Breast epithelium (tissue), 4 donors: Measurements from ENCODE around the gene LPGAT1. TPM values are rescaled to one million over a fixed set of nuclear protein-coding genes. Genes with fewer than 3 reads are reported as not detected.

Source experiments
- DNase-seq, 2 donors: peaks; one replicate each; pipeline ENCODE4 v3.0.0-alpha.2; 2019; ENCODE audit warnings: low spot score in 2 of 2
- H3K27ac ChIP-seq, 2 donors: fragments of 200-600 bp; sonication (generic) in 1 of 2; one replicate each; pipeline ENCODE4 v1.5.1; 2016 to 2019; ENCODE audit warnings: mild to moderate bottlenecking in 1 of 2
- H3K27me3 ChIP-seq, 2 donors: fragments of 200-600 bp; sonication (generic) in 1 of 2; one replicate each; pipeline versions ENCODE4 v1.5.1 to v1.6.0; 2017 to 2019; ENCODE audit warnings: control low read depth in 1 of 2, mild to moderate bottlenecking in 1 of 2
- H3K36me3 ChIP-seq: fragments of 200-600 bp; one replicate; pipeline ENCODE4 v1.5.1; 2019
- H3K4me1 ChIP-seq, 2 donors: fragments of 200-600 bp; sonication (generic); one replicate each; pipeline ENCODE4 v1.5.1; 2016 to 2019; ENCODE audit warnings: control low read depth in 1 of 2
- H3K4me3 ChIP-seq, 3 donors: fragments of 200-600 bp; sonication (generic); 1 replicate in 2 of 3; 2 replicates in 1 of 3; pipeline ENCODE4 v1.5.1; 2016 to 2019; ENCODE audit warnings: mild to moderate bottlenecking in 3 of 3, moderate library complexity in 2 of 3
- H3K9me3 ChIP-seq, 2 donors: fragments of 200-600 bp; sonication (generic) in 1 of 2; one replicate each; pipeline ENCODE4 v1.5.1; 2016 to 2019; ENCODE audit warnings: control low read depth in 1 of 2
- POLR2A ChIP-seq: fragments of 450-650 bp; IDR thresholded peaks from one replicate; pipeline ENCODE4 v1.6.1; 2016; ENCODE audit warnings: antibody characterized with exemption, mild to moderate bottlenecking, moderate library complexity
- POLR2AphosphoS5 ChIP-seq, 3 donors: sonication (generic); formaldehyde crosslinking; IDR thresholded peaks; one replicate each; pipeline ENCODE4 v1.6.1; 2017; ENCODE audit warnings: antibody characterized with exemption in 3 of 3
- intact Hi-C: fragments of 100-400 bp; cut with DNase I; formaldehyde crosslinking; loops from one replicate; pipeline ENCODE4 v1.15.1; 2023; ENCODE audit warnings: low total_unique reads
- total RNA-seq, 3 donors: library from RNA; depleted of rRNA; stranded (reverse); fragments of >200 nt; gene quantifications; one replicate each; pipeline ENCODE4 v1.1.0, GENCODE V29; 2016
- TF ChIP-seq, protein P1 (sequence below), 3 donors: fragments of 450-650 bp; IDR thresholded peaks; one replicate each; pipeline ENCODE4 v1.5.1; 2016 to 2017; ENCODE audit warnings: antibody characterized with exemption in 3 of 3, mild to moderate bottlenecking in 3 of 3, moderate library complexity in 3 of 3

LPGAT1 gene
- total RNA-seq, 3 donors from 2014 or later, result 39.0 to 61.1 (median 43.5) TPM

DNA sequence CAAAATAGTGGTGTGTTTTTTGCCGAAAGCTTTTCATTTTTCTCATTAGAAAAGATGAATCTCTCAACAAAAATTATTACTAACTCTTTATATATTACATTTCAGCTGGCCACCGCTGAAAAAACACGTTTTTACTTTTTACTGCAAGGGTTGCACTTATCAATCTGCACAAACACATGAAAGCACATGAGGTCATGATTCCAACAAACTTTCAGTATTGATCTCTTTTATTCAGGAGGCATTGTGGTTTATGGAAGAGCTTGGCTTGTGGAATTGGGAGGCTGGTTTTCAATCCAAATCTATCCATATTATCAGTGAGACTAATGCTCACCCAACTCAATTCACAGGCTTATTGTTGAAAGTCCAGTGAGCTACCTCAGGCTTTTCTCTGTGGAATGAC lies 20.6 kb upstream of the LPGAT1 start:
- Histone ChIP-seq H3K4me1 (no peaks in the 10 kb centered on the region), H3K9me3 (no peaks in the 10 kb centered on the region), H3K4me3 (no peak overlapping the region), H3K27me3 (no peaks in the 10 kb centered on the region), H3K27ac (no peak overlapping the region), H3K36me3 (no peaks in the 10 kb centered on the region)
- no peak for TF ChIP-seq POLR2A
- no peak for TF ChIP-seq POLR2AphosphoS5 (IDR thresholded peaks at IDR 0.05)
- TF ChIP-seq, protein P1, sequence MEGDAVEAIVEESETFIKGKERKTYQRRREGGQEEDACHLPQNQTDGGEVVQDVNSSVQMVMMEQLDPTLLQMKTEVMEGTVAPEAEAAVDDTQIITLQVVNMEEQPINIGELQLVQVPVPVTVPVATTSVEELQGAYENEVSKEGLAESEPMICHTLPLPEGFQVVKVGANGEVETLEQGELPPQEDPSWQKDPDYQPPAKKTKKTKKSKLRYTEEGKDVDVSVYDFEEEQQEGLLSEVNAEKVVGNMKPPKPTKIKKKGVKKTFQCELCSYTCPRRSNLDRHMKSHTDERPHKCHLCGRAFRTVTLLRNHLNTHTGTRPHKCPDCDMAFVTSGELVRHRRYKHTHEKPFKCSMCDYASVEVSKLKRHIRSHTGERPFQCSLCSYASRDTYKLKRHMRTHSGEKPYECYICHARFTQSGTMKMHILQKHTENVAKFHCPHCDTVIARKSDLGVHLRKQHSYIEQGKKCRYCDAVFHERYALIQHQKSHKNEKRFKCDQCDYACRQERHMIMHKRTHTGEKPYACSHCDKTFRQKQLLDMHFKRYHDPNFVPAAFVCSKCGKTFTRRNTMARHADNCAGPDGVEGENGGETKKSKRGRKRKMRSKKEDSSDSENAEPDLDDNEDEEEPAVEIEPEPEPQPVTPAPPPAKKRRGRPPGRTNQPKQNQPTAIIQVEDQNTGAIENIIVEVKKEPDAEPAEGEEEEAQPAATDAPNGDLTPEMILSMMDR (IDR thresholded peaks at IDR 0.05), result no peak
- intact Hi-C loops, result no loop called here
- no peak for DNase-seq

DNA sequence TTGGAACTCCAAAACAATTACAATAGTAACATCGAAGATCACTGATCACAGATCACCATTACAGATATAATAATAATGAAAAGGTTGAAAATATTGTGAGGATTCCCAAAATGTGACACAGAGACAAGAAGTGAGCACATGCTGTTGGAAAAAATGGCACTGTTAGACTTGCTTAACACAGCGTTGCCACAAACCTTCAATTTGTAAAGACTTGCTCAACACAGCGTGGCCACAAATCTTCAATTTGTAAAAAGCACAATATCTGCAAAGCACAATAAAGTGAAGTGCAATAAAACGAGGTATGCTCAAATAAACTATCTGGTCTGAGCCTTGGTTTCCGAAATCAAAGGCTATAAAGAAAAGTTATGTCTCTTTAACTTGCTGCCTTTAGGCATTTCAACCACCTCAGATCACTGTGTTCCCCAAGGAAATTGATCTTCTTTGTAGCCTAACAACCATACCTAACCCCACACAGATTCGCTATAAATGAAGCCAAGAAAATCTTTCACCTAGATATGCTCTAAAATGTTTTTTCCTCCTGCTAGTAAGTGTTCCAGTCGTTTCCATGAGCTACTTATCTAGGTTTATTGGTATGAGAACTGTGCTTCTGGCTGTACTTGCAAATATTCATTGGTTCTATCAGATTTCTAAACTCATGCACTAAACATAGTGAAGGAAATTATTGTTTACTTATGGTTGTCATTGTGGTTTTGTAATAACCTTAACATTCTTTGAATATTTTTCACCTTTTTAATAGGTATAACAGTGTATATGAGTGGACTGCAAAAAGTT lies 13.1 kb upstream of the LPGAT1 start:
- H3K4me3 ChIP-seq, result no peak overlapping the region
- intact Hi-C loops, result no loop called here
- H3K9me3 ChIP-seq, result no peaks in the 10 kb centered on the region
- H3K27ac ChIP-seq, result no peak overlapping the region
- DNase-seq, result no peak
- no peaks in the 10 kb centered on the region for H3K4me1 ChIP-seq
- TF ChIP-seq POLR2A (no peak), POLR2AphosphoS5 (IDR thresholded peaks at IDR 0.05) (no peak)
- TF ChIP-seq, protein P1 (IDR thresholded peaks at IDR 0.05), result no peak
- no peaks in the 10 kb centered on the region for H3K36me3 ChIP-seq
- no peaks in the 10 kb centered on the region for H3K27me3 ChIP-seq

DNA sequence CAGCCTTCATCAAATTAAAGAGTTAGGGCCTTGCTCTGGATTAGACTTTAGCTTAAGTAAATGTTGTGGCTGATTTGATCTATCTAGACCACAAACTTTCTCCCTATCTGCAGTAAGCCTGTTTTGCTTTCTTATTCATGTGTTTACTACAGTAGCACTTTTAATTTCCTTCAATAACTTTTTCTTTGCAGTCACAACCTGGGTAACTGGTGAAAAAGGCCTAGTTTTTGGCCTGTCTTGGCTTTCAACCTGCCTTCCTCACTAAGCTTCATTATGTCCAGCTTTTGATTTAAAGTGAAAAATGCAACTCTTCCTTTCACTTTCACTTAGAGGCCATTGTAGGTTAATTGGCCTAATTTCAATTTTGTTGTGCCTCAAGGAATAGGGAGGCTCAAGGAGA lies 12.5 kb upstream of the LPGAT1 start:
- Histone ChIP-seq H3K27ac (peak overlapping the region in 1 of 2 donors; percentile 30), H3K9me3 (no peaks in the 10 kb centered on the region), H3K36me3 (no peaks in the 10 kb centered on the region), H3K4me3 (peak overlapping the region in 1 of 3 donors; percentile 35), H3K4me1 (no peaks in the 10 kb centered on the region), H3K27me3 (no peaks in the 10 kb centered on the region)
- no peak for DNase-seq
- TF ChIP-seq POLR2A (no peak), POLR2AphosphoS5 (IDR thresholded peaks at IDR 0.05) (no peak)
- TF ChIP-seq, protein P1 (IDR thresholded peaks at IDR 0.05), result no peak
- intact Hi-C loops, result no loop called here

DNA sequence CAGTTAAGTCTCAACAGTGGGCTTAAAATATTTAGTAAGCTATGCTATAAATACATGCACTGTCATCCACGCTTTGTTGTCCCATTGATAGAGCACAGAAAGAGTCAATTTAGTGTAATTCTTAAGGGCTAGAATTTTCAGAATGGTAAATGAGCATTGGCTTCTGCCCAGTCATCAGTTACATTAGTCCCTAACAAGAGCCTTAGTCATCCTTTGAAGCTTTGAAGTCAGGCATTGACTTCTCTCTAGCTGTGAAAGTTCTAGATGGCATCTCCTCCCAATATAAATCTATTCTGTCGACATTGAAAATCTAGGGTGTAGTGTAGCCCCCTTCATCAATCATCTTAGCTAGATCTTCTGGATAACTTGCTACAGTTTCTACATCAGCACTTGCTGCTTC lies 12.0 kb upstream of the LPGAT1 start:
- no peak for DNase-seq
- TF ChIP-seq POLR2A (no peak), POLR2AphosphoS5 (IDR thresholded peaks at IDR 0.05) (no peak)
- TF ChIP-seq, protein P1 (IDR thresholded peaks at IDR 0.05), result no peak
- Histone ChIP-seq H3K36me3 (no peaks in the 10 kb centered on the region), H3K4me1 (no peaks in the 10 kb centered on the region), H3K9me3 (no peaks in the 10 kb centered on the region), H3K4me3 (no peak overlapping the region), H3K27ac (no peak overlapping the region), H3K27me3 (no peaks in the 10 kb centered on the region)
- intact Hi-C loops, result no loop called here

DNA sequence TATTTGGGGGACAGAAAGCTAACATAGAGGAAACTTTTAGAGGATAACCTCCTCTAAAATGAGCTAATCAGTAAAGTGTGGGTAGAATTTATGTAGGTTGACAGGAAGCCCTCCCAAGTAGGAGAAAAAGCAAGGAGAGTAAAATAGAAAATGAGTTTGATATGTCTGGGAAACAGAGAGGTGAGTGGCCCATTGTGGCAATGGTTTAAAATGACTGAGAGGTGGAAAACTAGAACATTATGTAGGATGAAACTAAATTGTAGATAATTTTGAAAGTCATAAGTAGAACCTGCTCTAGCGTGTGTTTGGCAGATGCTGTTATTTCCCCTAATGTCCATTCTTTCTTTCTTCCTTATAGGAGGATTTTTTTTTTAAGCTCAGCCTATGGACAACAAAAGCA lies 8.5 kb upstream of the LPGAT1 start:
- Histone ChIP-seq H3K27me3 (no peaks in the 10 kb centered on the region), H3K4me1 (no peaks in the 10 kb centered on the region), H3K9me3 (no peaks in the 10 kb centered on the region), H3K36me3 (no peaks in the 10 kb centered on the region), H3K27ac (no peak overlapping the region), H3K4me3 (no peak overlapping the region)
- TF ChIP-seq POLR2AphosphoS5 (IDR thresholded peaks at IDR 0.05), result no peak
- no peak for TF ChIP-seq POLR2A
- TF ChIP-seq, protein P1 (IDR thresholded peaks at IDR 0.05), result no peak
- DNase-seq, result no peak
- intact Hi-C loops, result no loop called here
